Fibroblast of pulmonary artery (primary cell): ENCODE data around the gene MVB12B.

Experiments
- DNase-seq: peaks from one replicate; pipeline ENCODE4 v3.0.0-alpha.2; 2010; ENCODE audit warnings: low read depth
- H3K4me3 ChIP-seq: replicated peaks from 2 replicates; pipeline ENCODE4 v1.5.1; 2011; ENCODE audit warnings: low read depth, mild to moderate bottlenecking, control low read depth, low read length, moderate library complexity
- CTCF ChIP-seq: IDR thresholded peaks from 2 replicates; pipeline ENCODE4 v1.5.1; 2011; ENCODE audit warnings: mild to moderate bottlenecking, control low read depth, low read length, inconsistent platforms; ENCODE audit errors: missing control alignments

Gene MVB12B

DNA sequence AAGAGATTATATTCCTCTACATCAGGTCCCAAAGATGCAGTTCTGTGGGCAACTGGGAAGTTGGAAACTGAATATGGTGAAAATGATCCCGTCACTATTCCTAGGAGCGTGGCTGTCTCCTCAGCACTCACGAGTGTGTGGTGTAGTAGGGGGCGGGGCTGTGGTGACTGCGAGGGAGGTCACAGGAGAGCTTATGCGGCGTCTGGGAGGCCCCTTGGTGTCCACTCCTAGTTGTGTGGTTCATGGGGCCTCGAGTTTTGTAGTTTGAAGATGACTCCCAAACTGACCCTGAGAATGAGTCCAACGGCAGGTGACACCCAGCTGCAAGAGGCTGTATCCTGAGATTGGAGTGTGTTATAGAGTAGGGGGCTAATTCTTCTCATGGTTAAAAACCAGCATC is 68.2 kb downstream of the MVB12B start:
- no peak overlapping the region for H3K4me3 ChIP-seq
- no peak for TF ChIP-seq CTCF
- DNase-seq = no peak

- H3K4me3 ChIP-seq = no peak overlapping the region
- DNase-seq = peak; percentile 45
- no peak for TF ChIP-seq CTCF
These were observed 69.0 kb downstream of the MVB12B start for GRCh38 chr9:126395439-126396212.

DNA sequence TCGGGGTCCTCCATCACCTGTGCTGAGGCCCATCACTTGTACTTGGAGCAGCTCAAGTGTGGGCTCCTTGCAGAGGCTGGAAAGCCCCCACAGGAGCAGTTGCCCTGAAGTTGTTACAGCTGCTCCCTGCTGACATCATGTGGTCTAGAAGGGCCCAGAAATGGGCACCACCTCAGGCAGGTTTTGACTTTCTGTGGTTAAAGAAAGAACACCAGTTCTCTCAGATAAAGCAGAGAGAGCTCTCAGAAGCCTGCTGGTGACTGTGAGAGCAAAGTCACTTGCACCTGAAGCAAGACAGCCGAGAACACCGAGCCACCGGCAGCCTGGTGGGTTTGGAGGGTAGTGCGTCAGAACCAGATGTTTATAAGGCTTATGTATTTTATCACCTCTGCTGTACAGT is 70.4 kb downstream of the MVB12B start:
- no peak for DNase-seq
- no peak overlapping the region for H3K4me3 ChIP-seq
- no peak for TF ChIP-seq CTCF

- DNase-seq = peak; percentile 63
- TF ChIP-seq CTCF = peak; percentile 99
- H3K4me3 ChIP-seq = no peak overlapping the region
These were observed 71.9 kb downstream of the MVB12B start for GRCh38 chr9:126398403-126399058.

- no peak for DNase-seq
- no peak for TF ChIP-seq CTCF
- H3K4me3 ChIP-seq = no peak overlapping the region
These were observed 72.6 kb downstream of the MVB12B start for GRCh38 chr9:126399251-126399650.

GRCh38 chr9:126399789-126400188 is 73.2 kb downstream of the MVB12B start:
- no peak overlapping the region for H3K4me3 ChIP-seq
- no peak for DNase-seq
- TF ChIP-seq CTCF = no peak

GRCh38 chr9:126400571-126400970 is 73.9 kb downstream of the MVB12B start:
- no peak for TF ChIP-seq CTCF
- no peak overlapping the region for H3K4me3 ChIP-seq
- no peak for DNase-seq
